ENCODE measurements around the gene GON4L.

Gene GON4L

GRCh38 chr1:155872527-155872926, 15.5 kb upstream of the GON4L start:
- H4K20me1 ChIP-seq (ENCODE audit: insufficient read depth), result no peaks in the 10 kb centered on the region
- H3K27me3 ChIP-seq (ENCODE audit: insufficient read depth, low read depth), result no peaks in the 10 kb centered on the region
- no peak overlapping the region for H3K9ac ChIP-seq
- TF ChIP-seq CTCF (conservative IDR thresholded peaks at IDR 0.05; ENCODE audit: low read depth, low read length), result no peak
- H2AFZ ChIP-seq (ENCODE audit: low read depth), result no peak overlapping the region
- H3K79me2 ChIP-seq (ENCODE audit: insufficient read depth, low read depth), result no peaks in the 10 kb centered on the region
- H3K36me3 ChIP-seq (ENCODE audit: insufficient read depth), result no peaks in the 10 kb centered on the region
- H3K27ac ChIP-seq, result no peak overlapping the region
- H3K4me1 ChIP-seq (ENCODE audit: low read depth, poor library complexity, severe bottlenecking), result no peaks in the 10 kb centered on the region
- H3K4me2 ChIP-seq, result no peak overlapping the region
- no peak overlapping the region for H3K4me3 ChIP-seq (IDR thresholded peaks at IDR 0.05; ENCODE audit: insufficient read depth, low read depth, low read length)

- Histone ChIP-seq H3K4me1 (ENCODE audit: low read depth, poor library complexity, severe bottlenecking) (no peaks in the 10 kb centered on the region), H3K9ac (no peak overlapping the region), H3K27ac (no peak overlapping the region), H3K4me3 (IDR thresholded peaks at IDR 0.05; ENCODE audit: insufficient read depth, low read depth, low read length) (no peak overlapping the region), H3K4me2 (no peak overlapping the region), H3K36me3 (ENCODE audit: insufficient read depth) (no peaks in the 10 kb centered on the region), H2AFZ (ENCODE audit: low read depth) (no peak overlapping the region), H4K20me1 (ENCODE audit: insufficient read depth) (no peaks in the 10 kb centered on the region), H3K79me2 (ENCODE audit: insufficient read depth, low read depth) (no peaks in the 10 kb centered on the region), H3K27me3 (ENCODE audit: insufficient read depth, low read depth) (no peaks in the 10 kb centered on the region)
- TF ChIP-seq CTCF (conservative IDR thresholded peaks at IDR 0.05; ENCODE audit: low read depth, low read length), result no peak
These were observed 14.4 kb upstream of the GON4L start for GRCh38 chr1:155871390-155871789.

- H3K9ac ChIP-seq, result no peak overlapping the region
- no peak overlapping the region for H2AFZ ChIP-seq (ENCODE audit: low read depth)
- H3K27me3 ChIP-seq (ENCODE audit: insufficient read depth, low read depth), result no peaks in the 10 kb centered on the region
- no peaks in the 10 kb centered on the region for H3K4me1 ChIP-seq (ENCODE audit: low read depth, poor library complexity, severe bottlenecking)
- no peaks in the 10 kb centered on the region for H3K36me3 ChIP-seq (ENCODE audit: insufficient read depth)
- no peaks in the 10 kb centered on the region for H4K20me1 ChIP-seq (ENCODE audit: insufficient read depth)
- H3K27ac ChIP-seq, result no peak overlapping the region
- no peaks in the 10 kb centered on the region for H3K79me2 ChIP-seq (ENCODE audit: insufficient read depth, low read depth)
- no peak overlapping the region for H3K4me2 ChIP-seq
- no peak for TF ChIP-seq CTCF (conservative IDR thresholded peaks at IDR 0.05; ENCODE audit: low read depth, low read length)
- H3K4me3 ChIP-seq (IDR thresholded peaks at IDR 0.05; ENCODE audit: insufficient read depth, low read depth, low read length), result no peak overlapping the region
These were observed 10.8 kb upstream of the GON4L start for GRCh38 chr1:155867766-155868165.

GRCh38 chr1:155864393-155864792, 7.4 kb upstream of the GON4L start:
- Histone ChIP-seq H3K27ac (no peak overlapping the region), H4K20me1 (ENCODE audit: insufficient read depth) (no peaks in the 10 kb centered on the region), H3K4me1 (ENCODE audit: low read depth, poor library complexity, severe bottlenecking) (peaks cover 18% of the 10 kb centered on the region), H2AFZ (ENCODE audit: low read depth) (no peak overlapping the region), H3K36me3 (ENCODE audit: insufficient read depth) (no peaks in the 10 kb centered on the region), H3K4me2 (no peak overlapping the region), H3K79me2 (ENCODE audit: insufficient read depth, low read depth) (no peaks in the 10 kb centered on the region), H3K4me3 (IDR thresholded peaks at IDR 0.05; ENCODE audit: insufficient read depth, low read depth, low read length) (no peak overlapping the region), H3K9ac (no peak overlapping the region), H3K27me3 (ENCODE audit: insufficient read depth, low read depth) (no peaks in the 10 kb centered on the region)
- TF ChIP-seq CTCF (conservative IDR thresholded peaks at IDR 0.05; ENCODE audit: low read depth, low read length), result no peak
